ENCODE results near the gene ABCC6.
"Not testable (repeated sequence)": the region's sequence is repeated elsewhere in the genome, so short reads cannot be mapped to it uniquely, and the experiment has no call there.

ABCC6 gene

DNA sequence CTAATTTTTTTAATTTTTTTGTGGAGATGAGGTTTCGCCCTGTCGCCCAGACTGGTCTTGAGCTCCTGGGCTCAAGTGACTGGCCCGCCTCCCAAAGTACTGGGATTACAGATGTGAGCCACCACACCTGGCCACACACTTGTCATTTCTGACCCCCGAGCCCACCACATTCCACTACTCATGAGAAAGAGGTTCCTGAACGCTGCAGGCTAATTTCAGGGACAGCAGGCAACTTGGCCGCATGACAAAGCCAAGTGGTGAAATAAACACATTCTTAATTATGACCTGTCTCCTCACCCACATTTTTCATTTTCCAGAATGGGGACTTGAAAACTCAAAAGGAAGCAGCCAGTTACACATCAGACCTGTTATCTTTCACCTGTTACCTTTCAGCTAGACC lies 114.5 kb downstream of the ABCC6 start:
- no peaks in the 10 kb centered on the region for H3K79me2 ChIP-seq (ENCODE audit: insufficient read depth, low read length)
- ATAC-seq (ENCODE audit: insufficient read depth, low read depth) (no peak), DNase-seq (no peak)
- no peaks in the 10 kb centered on the region for H3K27me3 ChIP-seq (ENCODE audit: insufficient read depth, low read length, poor library complexity)
- H3K4me1 ChIP-seq (ENCODE audit: insufficient read depth, low read length), result no peaks in the 10 kb centered on the region
- no peak overlapping the region for H3K4me2 ChIP-seq (ENCODE audit: insufficient read depth, low read length)
- H4K20me1 ChIP-seq (ENCODE audit: insufficient read depth, low read length), result no peaks in the 10 kb centered on the region; the same call in 1 of the 2 replicates
- TF ChIP-seq EZH2 (IDR thresholded peaks at IDR 0.05; ENCODE audit: borderline replicate concordance, low read depth, low read length, severe bottlenecking) (no peak), CTCF (IDR thresholded peaks at IDR 0.05; ENCODE audit: borderline replicate concordance, extremely low read depth, low read length, poor library complexity, severe bottlenecking) (no peak)
- H3K36me3 ChIP-seq (ENCODE audit: insufficient read depth, low read length), result peaks cover 80% of the 10 kb centered on the region
- H3K27ac ChIP-seq (ENCODE audit: low read length), result no peak overlapping the region
- H3K9me3 ChIP-seq (ENCODE audit: insufficient read depth, low read length, severe bottlenecking), result no peaks in the 10 kb centered on the region
- H3K4me3 ChIP-seq (ENCODE audit: low read depth in 1 of 2, low read length in 2 of 2), result no peak overlapping the region
- H3K9ac ChIP-seq (ENCODE audit: low read depth, low read length), result no peak overlapping the region
- no peak overlapping the region for H2AFZ ChIP-seq (ENCODE audit: low read depth, low read length)

GRCh38 chr16:16107839-16108238 lies 115.5 kb downstream of the ABCC6 start:
- Histone ChIP-seq H3K4me1 (ENCODE audit: insufficient read depth, low read length) (no peaks in the 10 kb centered on the region), H3K27me3 (ENCODE audit: insufficient read depth, low read length, poor library complexity) (no peaks in the 10 kb centered on the region), H3K9me3 (ENCODE audit: insufficient read depth, low read length, severe bottlenecking) (no peaks in the 10 kb centered on the region), H3K36me3 (ENCODE audit: insufficient read depth, low read length) (peaks cover 78% of the 10 kb centered on the region), H3K9ac (ENCODE audit: low read depth, low read length) (no peak overlapping the region), H2AFZ (ENCODE audit: low read depth, low read length) (no peak overlapping the region), H4K20me1 (ENCODE audit: insufficient read depth, low read length) (no peaks in the 10 kb centered on the region; the same call in 1 of the 2 replicates), H3K79me2 (ENCODE audit: insufficient read depth, low read length) (no peaks in the 10 kb centered on the region), H3K4me3 (ENCODE audit: low read depth in 1 of 2, low read length in 2 of 2) (no peak overlapping the region), H3K4me2 (ENCODE audit: insufficient read depth, low read length) (no peak overlapping the region), H3K27ac (ENCODE audit: low read length) (no peak overlapping the region)
- no peak for DNase-seq
- no peak for ATAC-seq (ENCODE audit: insufficient read depth, low read depth)
- TF ChIP-seq CTCF (IDR thresholded peaks at IDR 0.05; ENCODE audit: borderline replicate concordance, extremely low read depth, low read length, poor library complexity, severe bottlenecking) (no peak), EZH2 (IDR thresholded peaks at IDR 0.05; ENCODE audit: borderline replicate concordance, low read depth, low read length, severe bottlenecking) (no peak)

GRCh38 chr16:16106466-16106865 lies 116.8 kb downstream of the ABCC6 start:
- no peak for ATAC-seq (ENCODE audit: insufficient read depth, low read depth)
- no peaks in the 10 kb centered on the region for H3K9me3 ChIP-seq (ENCODE audit: insufficient read depth, low read length, severe bottlenecking)
- H4K20me1 ChIP-seq (ENCODE audit: insufficient read depth, low read length), result no peaks in the 10 kb centered on the region
- H3K4me3 ChIP-seq (ENCODE audit: low read depth in 1 of 2, low read length in 2 of 2), result no peak overlapping the region
- H2AFZ ChIP-seq (ENCODE audit: low read depth, low read length), result no peak overlapping the region
- H3K4me1 ChIP-seq (ENCODE audit: insufficient read depth, low read length), result no peaks in the 10 kb centered on the region
- no peak overlapping the region for H3K27ac ChIP-seq (ENCODE audit: low read length)
- H3K36me3 ChIP-seq (ENCODE audit: insufficient read depth, low read length), result peaks cover 77% of the 10 kb centered on the region
- no peaks in the 10 kb centered on the region for H3K79me2 ChIP-seq (ENCODE audit: insufficient read depth, low read length)
- DNase-seq, result no peak
- H3K27me3 ChIP-seq (ENCODE audit: insufficient read depth, low read length, poor library complexity), result no peaks in the 10 kb centered on the region
- H3K9ac ChIP-seq (ENCODE audit: low read depth, low read length), result no peak overlapping the region
- no peak overlapping the region for H3K4me2 ChIP-seq (ENCODE audit: insufficient read depth, low read length)
- no peak for TF ChIP-seq CTCF (IDR thresholded peaks at IDR 0.05; ENCODE audit: borderline replicate concordance, extremely low read depth, low read length, poor library complexity, severe bottlenecking)
- TF ChIP-seq EZH2 (IDR thresholded peaks at IDR 0.05; ENCODE audit: borderline replicate concordance, low read depth, low read length, severe bottlenecking), result no peak

DNA sequence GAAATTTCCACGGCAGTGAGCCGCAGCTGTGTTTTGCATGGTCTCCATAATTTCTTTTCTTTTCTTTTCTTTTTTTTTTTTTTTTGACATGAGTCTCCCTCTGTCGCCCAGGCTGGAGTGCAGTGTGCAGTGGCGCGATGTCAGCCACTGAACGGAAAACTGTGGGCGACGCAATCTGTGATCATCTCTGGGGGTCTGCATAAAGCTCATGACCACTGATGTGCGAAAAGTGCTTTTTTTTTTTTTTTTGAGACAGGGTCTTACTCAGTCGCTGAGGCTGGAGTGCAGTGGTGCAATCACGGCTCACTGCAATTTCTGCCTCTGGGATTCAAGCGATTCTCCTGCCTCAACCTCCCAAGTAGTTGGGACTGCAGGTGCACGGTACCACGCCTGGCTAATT lies 117.6 kb downstream of the ABCC6 start:
- ATAC-seq (ENCODE audit: insufficient read depth, low read depth), result no peak
- no peaks in the 10 kb centered on the region for H3K79me2 ChIP-seq (ENCODE audit: insufficient read depth, low read length)
- H4K20me1 ChIP-seq (ENCODE audit: insufficient read depth, low read length), result no peaks in the 10 kb centered on the region
- no peak overlapping the region for H2AFZ ChIP-seq (ENCODE audit: low read depth, low read length)
- TF ChIP-seq CTCF (IDR thresholded peaks at IDR 0.05; ENCODE audit: borderline replicate concordance, extremely low read depth, low read length, poor library complexity, severe bottlenecking) (no peak), EZH2 (IDR thresholded peaks at IDR 0.05; ENCODE audit: borderline replicate concordance, low read depth, low read length, severe bottlenecking) (no peak)
- no peak overlapping the region for H3K27ac ChIP-seq (ENCODE audit: low read length)
- H3K36me3 ChIP-seq (ENCODE audit: insufficient read depth, low read length), result peaks cover 74% of the 10 kb centered on the region
- H3K4me2 ChIP-seq (ENCODE audit: insufficient read depth, low read length), result no peak overlapping the region
- no peak for DNase-seq
- H3K9ac ChIP-seq (ENCODE audit: low read depth, low read length), result no peak overlapping the region
- H3K4me1 ChIP-seq (ENCODE audit: insufficient read depth, low read length), result no peaks in the 10 kb centered on the region
- no peak overlapping the region for H3K4me3 ChIP-seq (ENCODE audit: low read depth in 1 of 2, low read length in 2 of 2)
- no peaks in the 10 kb centered on the region for H3K9me3 ChIP-seq (ENCODE audit: insufficient read depth, low read length, severe bottlenecking)
- no peaks in the 10 kb centered on the region for H3K27me3 ChIP-seq (ENCODE audit: insufficient read depth, low read length, poor library complexity)

GRCh38 chr16:16104804-16105141 lies 118.5 kb downstream of the ABCC6 start:
- H3K27me3 ChIP-seq (ENCODE audit: insufficient read depth, low read length, poor library complexity); H3K9me3 ChIP-seq (ENCODE audit: insufficient read depth, low read length, severe bottlenecking); H3K4me1 ChIP-seq (ENCODE audit: insufficient read depth, low read length); H3K9ac ChIP-seq (ENCODE audit: low read depth, low read length); H3K4me3 ChIP-seq (ENCODE audit: low read depth in 1 of 2, low read length in 2 of 2); ATAC-seq (ENCODE audit: insufficient read depth, low read depth); H3K79me2 ChIP-seq (ENCODE audit: insufficient read depth, low read length); H3K4me2 ChIP-seq (ENCODE audit: insufficient read depth, low read length); DNase-seq; H2AFZ ChIP-seq (ENCODE audit: low read depth, low read length); H4K20me1 ChIP-seq (ENCODE audit: insufficient read depth, low read length); H3K27ac ChIP-seq (ENCODE audit: low read length): not testable (repeated sequence)
- H3K36me3 ChIP-seq (ENCODE audit: insufficient read depth, low read length), result peaks cover 75% of the 10 kb centered on the region
